SH-SY5Y (cell line): ENCODE measurements around the gene SRSF8.

Experiments
- GATA2 ChIP-seq: IDR thresholded peaks from 2 replicates; pipeline ENCODE4 v1.6.1; 2011; ENCODE audit warnings: mild to moderate bottlenecking, low read depth, low read length
- GATA3 ChIP-seq: IDR thresholded peaks from 2 replicates; pipeline ENCODE4 v1.6.1; 2011; ENCODE audit warnings: low read depth, mild to moderate bottlenecking, low read length, moderate library complexity

DNA sequence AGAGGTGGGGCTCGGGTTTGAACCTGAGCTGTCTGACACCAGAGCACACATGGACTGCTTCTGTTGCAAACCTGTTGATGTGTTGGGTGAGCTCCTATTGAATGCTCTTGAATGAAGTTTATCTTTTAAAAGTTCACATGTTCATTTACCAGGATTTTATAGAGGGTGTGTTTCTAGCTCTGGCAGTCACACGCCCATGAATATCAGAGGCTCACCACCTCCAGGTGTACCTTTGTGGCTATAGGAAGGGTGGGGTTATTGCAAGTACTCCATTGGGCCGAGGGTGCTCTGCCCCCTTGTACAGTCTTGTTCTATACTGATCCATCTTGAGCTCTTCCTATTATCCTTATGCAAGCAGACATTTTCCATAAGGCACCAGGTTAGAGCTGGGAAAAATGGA, 32.1 kb downstream of the SRSF8 start:
- TF ChIP-seq GATA2 (no peak), GATA3 (no peak)
